ENCODE results near the gene ATP8B3. TPM values are rescaled to one million over a fixed set of nuclear protein-coding genes. Genes with fewer than 3 reads are reported as not detected.

ATP8B3 gene
- total and polyA plus RNA-seq, 2 of the 13 experiments (the other 11 are each of a cell fraction or from before 2014, with no cell fraction given), result 2.6 to 5.9 TPM

DNA sequence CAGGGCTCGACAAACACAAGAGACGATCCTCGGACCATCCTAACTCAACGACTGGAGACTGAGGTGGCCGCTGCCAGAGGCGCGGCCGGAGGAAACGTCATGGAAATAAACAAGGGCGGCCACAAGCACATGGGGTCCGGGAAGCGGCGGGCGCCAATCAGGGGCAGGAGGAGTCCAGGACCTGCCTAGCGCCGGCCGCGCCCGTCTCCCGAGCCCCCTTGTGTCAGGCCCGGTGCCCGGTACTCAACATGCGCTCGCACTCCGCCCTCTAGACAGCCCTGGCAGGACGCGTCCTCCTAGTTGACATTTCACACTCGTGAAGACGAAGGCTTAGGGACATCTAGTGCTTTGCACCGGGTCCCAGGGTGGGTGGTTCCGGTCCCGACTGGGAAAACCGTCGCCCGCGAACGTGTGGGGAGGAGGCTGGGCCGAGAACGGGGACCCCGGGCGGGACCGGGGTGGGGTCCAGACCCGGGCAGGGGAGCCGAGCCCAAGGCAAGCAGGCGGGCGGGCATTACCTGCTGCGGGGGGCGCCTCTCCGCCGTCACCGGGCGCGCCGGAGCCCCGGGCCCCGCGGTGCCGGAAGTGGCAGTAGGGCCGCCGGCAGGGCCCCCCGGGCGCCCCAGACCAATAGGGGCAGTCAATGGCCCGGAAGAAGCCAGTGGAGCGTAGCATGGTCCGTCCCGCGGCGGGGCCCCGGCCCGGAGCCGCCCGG lies 35.8 kb upstream of the ATP8B3 start (continued):
- no peak for TF ChIP-seq ZFP36 (IDR thresholded peaks at IDR 0.05; ENCODE audit: borderline replicate concordance, low read depth, low read length, partially characterized antibody)
- TF ChIP-seq, protein P1, sequence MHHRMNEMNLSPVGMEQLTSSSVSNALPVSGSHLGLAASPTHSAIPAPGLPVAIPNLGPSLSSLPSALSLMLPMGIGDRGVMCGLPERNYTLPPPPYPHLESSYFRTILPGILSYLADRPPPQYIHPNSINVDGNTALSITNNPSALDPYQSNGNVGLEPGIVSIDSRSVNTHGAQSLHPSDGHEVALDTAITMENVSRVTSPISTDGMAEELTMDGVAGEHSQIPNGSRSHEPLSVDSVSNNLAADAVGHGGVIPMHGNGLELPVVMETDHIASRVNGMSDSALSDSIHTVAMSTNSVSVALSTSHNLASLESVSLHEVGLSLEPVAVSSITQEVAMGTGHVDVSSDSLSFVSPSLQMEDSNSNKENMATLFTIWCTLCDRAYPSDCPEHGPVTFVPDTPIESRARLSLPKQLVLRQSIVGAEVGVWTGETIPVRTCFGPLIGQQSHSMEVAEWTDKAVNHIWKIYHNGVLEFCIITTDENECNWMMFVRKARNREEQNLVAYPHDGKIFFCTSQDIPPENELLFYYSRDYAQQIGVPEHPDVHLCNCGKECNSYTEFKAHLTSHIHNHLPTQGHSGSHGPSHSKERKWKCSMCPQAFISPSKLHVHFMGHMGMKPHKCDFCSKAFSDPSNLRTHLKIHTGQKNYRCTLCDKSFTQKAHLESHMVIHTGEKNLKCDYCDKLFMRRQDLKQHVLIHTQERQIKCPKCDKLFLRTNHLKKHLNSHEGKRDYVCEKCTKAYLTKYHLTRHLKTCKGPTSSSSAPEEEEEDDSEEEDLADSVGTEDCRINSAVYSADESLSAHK (CRISPR knock-in tag; IDR thresholded peaks at IDR 0.05; ENCODE audit: borderline replicate concordance), result no peak
- no peak for TF ChIP-seq GPN1 (CRISPR knock-in tag; IDR thresholded peaks at IDR 0.05; ENCODE audit: borderline replicate concordance)
- TF ChIP-seq ZKSCAN5 (CRISPR knock-in tag; IDR thresholded peaks at IDR 0.05), result no peak
- TF ChIP-seq, protein P2, sequence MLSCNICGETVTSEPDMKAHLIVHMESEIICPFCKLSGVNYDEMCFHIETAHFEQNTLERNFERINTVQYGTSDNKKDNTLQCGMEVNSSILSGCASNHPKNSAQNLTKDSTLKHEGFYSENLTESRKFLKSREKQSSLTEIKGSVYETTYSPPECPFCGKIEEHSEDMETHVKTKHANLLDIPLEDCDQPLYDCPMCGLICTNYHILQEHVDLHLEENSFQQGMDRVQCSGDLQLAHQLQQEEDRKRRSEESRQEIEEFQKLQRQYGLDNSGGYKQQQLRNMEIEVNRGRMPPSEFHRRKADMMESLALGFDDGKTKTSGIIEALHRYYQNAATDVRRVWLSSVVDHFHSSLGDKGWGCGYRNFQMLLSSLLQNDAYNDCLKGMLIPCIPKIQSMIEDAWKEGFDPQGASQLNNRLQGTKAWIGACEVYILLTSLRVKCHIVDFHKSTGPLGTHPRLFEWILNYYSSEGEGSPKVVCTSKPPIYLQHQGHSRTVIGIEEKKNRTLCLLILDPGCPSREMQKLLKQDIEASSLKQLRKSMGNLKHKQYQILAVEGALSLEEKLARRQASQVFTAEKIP (CRISPR knock-in tag; IDR thresholded peaks at IDR 0.05; ENCODE audit: borderline replicate concordance), result no peak
- 0 out of 2 replicates have a peak, but pooled peaks have one; percentile 50 for TF ChIP-seq CREB1 (IDR thresholded peaks at IDR 0.05)
- peak; percentile 60; the same call in 1 of the 2 replicates for TF ChIP-seq CREB1 (CRISPR knock-in tag; IDR thresholded peaks at IDR 0.05)
- no peak for TF ChIP-seq ISX (CRISPR knock-in tag; conservative IDR thresholded peaks at IDR 0.05)
- TF ChIP-seq, protein P3, sequence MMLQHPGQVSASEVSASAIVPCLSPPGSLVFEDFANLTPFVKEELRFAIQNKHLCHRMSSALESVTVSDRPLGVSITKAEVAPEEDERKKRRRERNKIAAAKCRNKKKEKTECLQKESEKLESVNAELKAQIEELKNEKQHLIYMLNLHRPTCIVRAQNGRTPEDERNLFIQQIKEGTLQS (CRISPR knock-in tag; IDR thresholded peaks at IDR 0.05), result no peak
- no peak for TF ChIP-seq SRSF4 (IDR thresholded peaks at IDR 0.05; ENCODE audit: low read depth, low read length, poor library complexity, severe bottlenecking)
- no peak for TF ChIP-seq ZNF430 (CRISPR knock-in tag; IDR thresholded peaks at IDR 0.05)
- no peak for TF ChIP-seq BRD4 (CRISPR knock-in tag; IDR thresholded peaks at IDR 0.05)
- TF ChIP-seq PAF1 (CRISPR knock-in tag; IDR thresholded peaks at IDR 0.05), result no peak
- no peak for TF ChIP-seq NFRKB (IDR thresholded peaks at IDR 0.05)
- TF ChIP-seq, protein P4, sequence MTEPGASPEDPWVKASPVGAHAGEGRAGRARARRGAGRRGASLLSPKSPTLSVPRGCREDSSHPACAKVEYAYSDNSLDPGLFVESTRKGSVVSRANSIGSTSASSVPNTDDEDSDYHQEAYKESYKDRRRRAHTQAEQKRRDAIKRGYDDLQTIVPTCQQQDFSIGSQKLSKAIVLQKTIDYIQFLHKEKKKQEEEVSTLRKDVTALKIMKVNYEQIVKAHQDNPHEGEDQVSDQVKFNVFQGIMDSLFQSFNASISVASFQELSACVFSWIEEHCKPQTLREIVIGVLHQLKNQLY (CRISPR knock-in tag; IDR thresholded peaks at IDR 0.05), result no peak
- no peak for TF ChIP-seq TCF12 (IDR thresholded peaks at IDR 0.05)
- TF ChIP-seq TCF12 (CRISPR knock-in tag; IDR thresholded peaks at IDR 0.05), result no peak
- peak; percentile 83 for TF ChIP-seq SAP130 (CRISPR knock-in tag; IDR thresholded peaks at IDR 0.05; ENCODE audit: low read depth)
- no peak for TF ChIP-seq JUN (CRISPR knock-in tag; IDR thresholded peaks at IDR 0.05)
- TF ChIP-seq TSC22D2 (CRISPR knock-in tag; IDR thresholded peaks at IDR 0.05; ENCODE audit: borderline replicate concordance), result no peak
- TF ChIP-seq, protein P5, sequence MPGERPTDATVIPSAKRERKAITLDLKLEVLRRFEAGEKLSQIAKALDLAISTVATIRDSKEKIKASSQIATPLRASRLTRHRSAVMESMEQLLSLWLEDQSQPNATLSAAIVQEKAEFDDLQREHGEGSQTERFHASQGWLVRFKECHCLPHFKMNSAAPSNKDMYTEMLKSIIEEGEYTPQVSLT (CRISPR knock-in tag; IDR thresholded peaks at IDR 0.05; ENCODE audit: borderline replicate concordance, low read depth), result no peak
- no peak for TF ChIP-seq MAFG (CRISPR knock-in tag; IDR thresholded peaks at IDR 0.05)
- TF ChIP-seq ZMYM4 (CRISPR knock-in tag; IDR thresholded peaks at IDR 0.05), result no peak
- no peak for TF ChIP-seq KLF15 (CRISPR knock-in tag; IDR thresholded peaks at IDR 0.05; ENCODE audit: borderline replicate concordance)
- TF ChIP-seq ATAD3A (CRISPR knock-in tag; IDR thresholded peaks at IDR 0.05), result no peak
